ENCODE measurements around the gene OR10D3. TPM values are rescaled to one million over a fixed set of nuclear protein-coding genes. Genes with fewer than 3 reads are reported as not detected.
A peak's percentile ranks its signal among the peaks of the same experiment; 100 is the strongest.

OR10D3 gene
- total RNA-seq, 1 donor from 2014 or later, result not detected

- Mint-ChIP-seq H3K4me3 (no peak overlapping the region), H3K9me3 (no peaks in the 10 kb centered on the region), H3K4me1 (peaks cover 7% of the 10 kb centered on the region), H3K27me3 (ENCODE audit: low read depth) (peaks cover 3% of the 10 kb centered on the region), H3K27ac (ENCODE audit: unreplicated experiment) (no peak overlapping the region), H3K36me3 (ENCODE audit: low read depth) (no peaks in the 10 kb centered on the region)
- DNase-seq (ENCODE audit: low read depth, low spot score), result no peak
- TF ChIP-seq CTCF (conservative IDR thresholded peaks at IDR 0.05), result no peak
Observed at GRCh38 chr11:124179310-124179709, 3.8 kb upstream of the OR10D3 start.

- DNase-seq (ENCODE audit: low read depth, low spot score), result no peak
- peaks cover 5% of the 10 kb centered on the region for H3K4me1 Mint-ChIP-seq
- no peaks in the 10 kb centered on the region for H3K36me3 Mint-ChIP-seq (ENCODE audit: low read depth)
- no peak overlapping the region for H3K4me3 Mint-ChIP-seq
- no peaks in the 10 kb centered on the region for H3K27me3 Mint-ChIP-seq (ENCODE audit: low read depth)
- no peak overlapping the region for H3K27ac Mint-ChIP-seq (ENCODE audit: unreplicated experiment)
- H3K9me3 Mint-ChIP-seq, result no peaks in the 10 kb centered on the region
- TF ChIP-seq CTCF (conservative IDR thresholded peaks at IDR 0.05), result no peak
Observed at GRCh38 chr11:124190298-124191139, 7.4 kb downstream of the OR10D3 start.

GRCh38 chr11:124193221-124194010 is 10.3 kb downstream of the OR10D3 start:
- H3K27ac Mint-ChIP-seq (ENCODE audit: unreplicated experiment), result no peak overlapping the region
- no peaks in the 10 kb centered on the region for H3K9me3 Mint-ChIP-seq
- DNase-seq (ENCODE audit: low read depth, low spot score), result no peak
- H3K27me3 Mint-ChIP-seq (ENCODE audit: low read depth), result no peaks in the 10 kb centered on the region
- H3K4me1 Mint-ChIP-seq, result peaks cover 5% of the 10 kb centered on the region
- no peak overlapping the region for H3K4me3 Mint-ChIP-seq
- TF ChIP-seq CTCF (conservative IDR thresholded peaks at IDR 0.05), result no peak
- no peaks in the 10 kb centered on the region for H3K36me3 Mint-ChIP-seq (ENCODE audit: low read depth)

GRCh38 chr11:124194293-124195188 is 11.4 kb downstream of the OR10D3 start:
- Mint-ChIP-seq H3K9me3 (peaks cover 2% of the 10 kb centered on the region), H3K4me3 (no peak overlapping the region), H3K27ac (ENCODE audit: unreplicated experiment) (no peak overlapping the region), H3K4me1 (peaks cover 5% of the 10 kb centered on the region), H3K27me3 (ENCODE audit: low read depth) (no peaks in the 10 kb centered on the region), H3K36me3 (ENCODE audit: low read depth) (no peaks in the 10 kb centered on the region)
- TF ChIP-seq CTCF (conservative IDR thresholded peaks at IDR 0.05), result no peak
- DNase-seq (ENCODE audit: low read depth, low spot score), result no peak

- peaks cover 2% of the 10 kb centered on the region for H3K4me1 Mint-ChIP-seq
- peak; percentile 79 for TF ChIP-seq CTCF (conservative IDR thresholded peaks at IDR 0.05)
- DNase-seq (ENCODE audit: low read depth, low spot score), result peak; percentile 53
- no peaks in the 10 kb centered on the region for H3K27me3 Mint-ChIP-seq (ENCODE audit: low read depth)
- no peak overlapping the region for H3K4me3 Mint-ChIP-seq
- peaks cover 5% of the 10 kb centered on the region for H3K9me3 Mint-ChIP-seq
- H3K27ac Mint-ChIP-seq (ENCODE audit: unreplicated experiment), result no peak overlapping the region
- no peaks in the 10 kb centered on the region for H3K36me3 Mint-ChIP-seq (ENCODE audit: low read depth)
Observed at GRCh38 chr11:124195189-124195734, 12.1 kb downstream of the OR10D3 start.

Measured in neural crest cell (in vitro differentiated cells).